Trophoblast cell (in vitro differentiated cells and primary cell): ENCODE measurements around the gene ANKRD37.

ENCODE experiments used
- DNase-seq, 2 donors: peaks; one replicate each; pipeline ENCODE4 v3.0.0-alpha.2; 2016
- H2AFZ ChIP-seq: 2 replicates; pipeline ENCODE4 v1.6.1; 2013; ENCODE audit warnings: low read length, moderate library complexity, mild to moderate bottlenecking; ENCODE audit not compliant: insufficient read depth, poor library complexity
- H2AK5ac ChIP-seq: 2 replicates; pipeline ENCODE4 v1.6.1; 2013; ENCODE audit warnings: mild to moderate bottlenecking, low read length
- H2BK120ac ChIP-seq: 2 replicates; pipeline ENCODE4 v1.6.1; 2013; ENCODE audit warnings: low read length, mild to moderate bottlenecking, moderate library complexity; ENCODE audit not compliant: insufficient read depth, poor library complexity
- H2BK12ac ChIP-seq: 2 replicates; pipeline ENCODE4 v1.6.1; 2013; ENCODE audit warnings: mild to moderate bottlenecking, low read length, moderate library complexity
- H2BK5ac ChIP-seq: 2 replicates; pipeline ENCODE4 v1.6.1; 2013; ENCODE audit warnings: low read length, low read depth, moderate library complexity, mild to moderate bottlenecking; ENCODE audit not compliant: poor library complexity
- H3K14ac ChIP-seq: 2 replicates; pipeline ENCODE4 v1.6.1; 2013; ENCODE audit warnings: mild to moderate bottlenecking, low read length
- H3K18ac ChIP-seq: 2 replicates; pipeline ENCODE4 v1.6.1; 2013; ENCODE audit warnings: mild to moderate bottlenecking, low read length
- H3K23ac ChIP-seq: 2 replicates; pipeline ENCODE4 v1.6.1; 2013; ENCODE audit warnings: low read length
- H3K27ac ChIP-seq: 2 replicates; pipeline ENCODE4 v1.5.1; 2013; ENCODE audit warnings: low read depth, mild to moderate bottlenecking, inconsistent platforms, low read length, moderate library complexity
- H3K27me3 ChIP-seq: 2 replicates; pipeline ENCODE4 v1.6.1; 2013; ENCODE audit warnings: inconsistent platforms, mild to moderate bottlenecking, low read length, moderate library complexity; ENCODE audit not compliant: insufficient read depth
- H3K36me3 ChIP-seq, 2 experiments: 1 replicate in 1 of 2; 2 replicates in 1 of 2; pipeline ENCODE4 v1.6.1; 2013; ENCODE audit warnings: low read length in 2 of 2, mild to moderate bottlenecking in 2 of 2, moderate library complexity in 1 of 2; ENCODE audit not compliant: insufficient read depth in 2 of 2, control insufficient read depth in 1 of 2
- H3K4ac ChIP-seq: 2 replicates; pipeline ENCODE4 v1.6.1; 2013; ENCODE audit warnings: low read depth, mild to moderate bottlenecking, low read length, moderate library complexity
- H3K4me1 ChIP-seq, 2 experiments: 1 replicate in 1 of 2; 2 replicates in 1 of 2; pipeline ENCODE4 v1.6.1; 2013; ENCODE audit warnings: low read length in 2 of 2, mild to moderate bottlenecking in 2 of 2, moderate library complexity in 1 of 2; ENCODE audit not compliant: insufficient read depth in 2 of 2, control insufficient read depth in 1 of 2
- H3K4me2 ChIP-seq: 2 replicates; pipeline ENCODE4 v1.6.1; 2013; ENCODE audit warnings: inconsistent platforms, mild to moderate bottlenecking, low read length, moderate library complexity
- H3K4me3 ChIP-seq: 2 replicates; pipeline ENCODE4 v1.5.1; 2013; ENCODE audit warnings: mild to moderate bottlenecking, low read depth, low read length, inconsistent platforms
- H3K79me1 ChIP-seq: one replicate; pipeline ENCODE4 v1.6.1; 2013; ENCODE audit warnings: low read length
- H3K79me2 ChIP-seq: 2 replicates; pipeline ENCODE4 v1.6.1; 2013; ENCODE audit warnings: low read length, mild to moderate bottlenecking; ENCODE audit not compliant: control insufficient read depth, insufficient read depth, poor library complexity
- H3K9ac ChIP-seq: 2 replicates; pipeline ENCODE4 v1.6.1; 2013; ENCODE audit warnings: mild to moderate bottlenecking, low read length
- H3K9me3 ChIP-seq: 2 replicates; pipeline ENCODE4 v1.6.1; 2013; ENCODE audit warnings: low read depth, mild to moderate bottlenecking, control low read depth, inconsistent platforms, low read length; ENCODE audit not compliant: insufficient read depth
- H4K12ac ChIP-seq: 2 replicates; pipeline ENCODE4 v1.6.1; 2013; ENCODE audit warnings: low read depth, mild to moderate bottlenecking, low read length, moderate library complexity
- H4K8ac ChIP-seq: 2 replicates; pipeline ENCODE4 v1.6.1; 2013; ENCODE audit warnings: low read depth, mild to moderate bottlenecking, low read length, moderate library complexity
- H4K91ac ChIP-seq: one replicate; pipeline ENCODE4 v1.6.1; 2013; ENCODE audit warnings: low read depth, mild to moderate bottlenecking, low read length, moderate library complexity
- WGBS: extraction: QIAGEN DNeasy Blood & Tissue Kit; methylation state at CpG from one replicate; pipeline ENCODE4 v1.1.7; 2013; ENCODE audit warnings: missing lambda C conversion rate; ENCODE audit not compliant: insufficient read length, insufficient coverage; ENCODE audit errors: extremely low coverage; 5-methylcytosine and 5-hydroxymethylcytosine counted together

ANKRD37 gene

GRCh38 chr4:185371702-185372101 is 24.9 kb upstream of the ANKRD37 start:
- no peak for DNase-seq
- H2BK120ac ChIP-seq, result no peak overlapping the region
- no peak overlapping the region for H3K14ac ChIP-seq
- H4K8ac ChIP-seq, result no peak overlapping the region
- H3K27me3 ChIP-seq, result no peaks in the 10 kb centered on the region
- H3K9ac ChIP-seq, result no peak overlapping the region
- H3K79me2 ChIP-seq, result no peaks in the 10 kb centered on the region
- no peak overlapping the region for H4K12ac ChIP-seq
- no peak overlapping the region for H2AFZ ChIP-seq
- no CpG with 5 or more reads among the region's 11 CpGs for WGBS
- no peak overlapping the region for H3K4me3 ChIP-seq
- no peak overlapping the region for H3K18ac ChIP-seq
- H3K4ac ChIP-seq, result no peak overlapping the region
- H2AK5ac ChIP-seq, result no peak overlapping the region
- H3K27ac ChIP-seq, result no peak overlapping the region
- H3K36me3 ChIP-seq, result peaks cover 5% of the 10 kb centered on the region in 2 experiments
- H3K4me2 ChIP-seq, result no peak overlapping the region
- no peaks in the 10 kb centered on the region for H3K9me3 ChIP-seq
- no peak overlapping the region for H2BK12ac ChIP-seq
- no peaks in the 10 kb centered on the region for H3K4me1 ChIP-seq
- no peaks in the 10 kb centered on the region for H3K79me1 ChIP-seq
- H3K23ac ChIP-seq, result no peak overlapping the region
- H4K91ac ChIP-seq, result no peak overlapping the region
- H2BK5ac ChIP-seq, result no peak overlapping the region

GRCh38 chr4:185374027-185374426 is 22.6 kb upstream of the ANKRD37 start:
- no peak overlapping the region for H3K9ac ChIP-seq
- H2BK120ac ChIP-seq, result no peak overlapping the region

GRCh38 chr4:185374573-185374972 is 22.1 kb upstream of the ANKRD37 start:
- H3K79me1 ChIP-seq, result no peaks in the 10 kb centered on the region
- no peak overlapping the region for H3K4me2 ChIP-seq
- no peak overlapping the region for H3K27ac ChIP-seq
- no peak overlapping the region for H3K14ac ChIP-seq
- no peak overlapping the region for H2BK120ac ChIP-seq
- no peak overlapping the region for H3K9ac ChIP-seq
- no peak overlapping the region for H2BK12ac ChIP-seq
- H2AK5ac ChIP-seq, result no peak overlapping the region
- H3K4ac ChIP-seq, result no peak overlapping the region
- H3K4me1 ChIP-seq, result no peaks in the 10 kb centered on the region
- H3K79me2 ChIP-seq, result no peaks in the 10 kb centered on the region
- no peak for DNase-seq
- H3K4me3 ChIP-seq, result no peak overlapping the region
- no peak overlapping the region for H3K18ac ChIP-seq
- H3K27me3 ChIP-seq, result no peaks in the 10 kb centered on the region
- H3K9me3 ChIP-seq, result peaks cover 2% of the 10 kb centered on the region
- WGBS, result no CpG with 5 or more reads among the region's 6 CpGs
- peaks cover 5 to 7% of the 10 kb centered on the region in 2 experiments for H3K36me3 ChIP-seq
- H2BK5ac ChIP-seq, result no peak overlapping the region
- no peak overlapping the region for H2AFZ ChIP-seq
- no peak overlapping the region for H3K23ac ChIP-seq
- no peak overlapping the region for H4K91ac ChIP-seq
- H4K8ac ChIP-seq, result no peak overlapping the region
- H4K12ac ChIP-seq, result no peak overlapping the region

More at GRCh38 chr4:185374027-185374426, 22.6 kb upstream of the ANKRD37 start:
- Histone ChIP-seq H3K23ac (no peak overlapping the region), H3K27me3 (no peaks in the 10 kb centered on the region), H4K12ac (no peak overlapping the region), H4K91ac (no peak overlapping the region), H2AK5ac (no peak overlapping the region), H3K4me2 (no peak overlapping the region), H3K4me3 (no peak overlapping the region), H4K8ac (no peak overlapping the region), H3K79me1 (no peaks in the 10 kb centered on the region), H3K14ac (no peak overlapping the region), H2AFZ (no peak overlapping the region), H3K9me3 (peaks cover 2% of the 10 kb centered on the region), H3K4me1 (no peaks in the 10 kb centered on the region), H2BK12ac (no peak overlapping the region), H3K36me3 (peaks cover 5 to 7% of the 10 kb centered on the region in 2 experiments), H3K18ac (no peak overlapping the region), H2BK5ac (no peak overlapping the region), H3K27ac (no peak overlapping the region), H3K4ac (no peak overlapping the region), H3K79me2 (no peaks in the 10 kb centered on the region)
- no CpG with 5 or more reads among the region's 7 CpGs for WGBS
- no peak for DNase-seq

GRCh38 chr4:185378264-185378663 is 18.4 kb upstream of the ANKRD37 start:
- H4K91ac ChIP-seq, result no peak overlapping the region

More at GRCh38 chr4:185378264-185378663, 18.4 kb upstream of the ANKRD37 start:
- no peak overlapping the region for H3K27ac ChIP-seq
- H3K18ac ChIP-seq, result no peak overlapping the region
- no peak overlapping the region for H2BK120ac ChIP-seq
- H4K8ac ChIP-seq, result no peak overlapping the region
- H3K27me3 ChIP-seq, result no peaks in the 10 kb centered on the region
- H3K23ac ChIP-seq, result no peak overlapping the region
- no peak overlapping the region for H2BK5ac ChIP-seq
- no CpG with 5 or more reads among the region's 6 CpGs for WGBS
- H3K4me3 ChIP-seq, result no peak overlapping the region
- no peak for DNase-seq
- no peak overlapping the region for H3K14ac ChIP-seq
- H3K79me2 ChIP-seq, result no peaks in the 10 kb centered on the region
- no peak overlapping the region for H2BK12ac ChIP-seq
- H3K4me1 ChIP-seq, result peaks cover 0 to under 1% of the 10 kb centered on the region in 2 experiments
- H3K9me3 ChIP-seq, result peaks cover 2% of the 10 kb centered on the region
- peaks cover 0 to 5% of the 10 kb centered on the region in 2 experiments for H3K36me3 ChIP-seq
- H3K79me1 ChIP-seq, result no peaks in the 10 kb centered on the region
- H2AFZ ChIP-seq, result no peak overlapping the region
- H4K12ac ChIP-seq, result no peak overlapping the region
- no peak overlapping the region for H3K4ac ChIP-seq
- H2AK5ac ChIP-seq, result no peak overlapping the region
- no peak overlapping the region for H3K4me2 ChIP-seq
- H3K9ac ChIP-seq, result no peak overlapping the region
